B cell (primary cell): Measurements from ENCODE around the gene SPPL3. TPM values are rescaled to one million over a fixed set of nuclear protein-coding genes. Genes with fewer than 3 reads are reported as not detected.
A peak's percentile ranks its signal among the peaks of the same experiment; 100 is the strongest.

ENCODE experiments used
- ATAC-seq: fragments of 200-7000 bp; cut with Tn5 transposase; one replicate; pipeline ENCODE4 v1.10.0; 2021; ENCODE audit warnings: low read depth, mild to moderate bottlenecking, moderate number of reproducible peaks, moderate library complexity
- CTCF ChIA-PET: fragments of 350-600 bp; sonication (Branson Sonifier 250); formaldehyde crosslinking; loops from one replicate; lab custom pipeline; 2021; ENCODE audit warnings: antibody characterized with exemption, inconsistent platforms; lab: Charles Lee
- POLR2A ChIA-PET: fragments of 350-600 bp; sonication (Branson Sonifier 250); formaldehyde crosslinking; loops from one replicate; lab custom pipeline; 2021; ENCODE audit warnings: antibody characterized with exemption; lab: Charles Lee
- DNase-seq: peaks from one replicate; pipeline ENCODE4 v3.0.0; 2013
- H2AFZ ChIP-seq: 2 replicates; pipeline ENCODE4 v1.6.1; 2012; ENCODE audit warnings: mild to moderate bottlenecking, low read depth, low read length; ENCODE audit not compliant: insufficient read depth, poor library complexity, severe bottlenecking
- H3K27ac ChIP-seq, 2 donors: 1 replicate in 1 of 2; 2 replicates in 1 of 2; pipeline ENCODE4 v1.5.1; 2012 to 2013; ENCODE audit warnings: low read length in 2 of 2, mild to moderate bottlenecking in 2 of 2, moderate library complexity in 1 of 2
- H3K27me3 ChIP-seq, 4 experiments: fragments of 200-600 bp in 1 of 4; sonication (generic) in 1 of 4; replicated peaks in 1 of 4; 1 replicate in 2 of 4; 2 replicates in 2 of 4; pipeline versions ENCODE4 v1.6.1 to v1.7.0; 2013 to 2016; ENCODE audit warnings: low read length in 3 of 4, mild to moderate bottlenecking in 2 of 4, mixed read lengths in 1 of 4, moderate library complexity in 1 of 4; ENCODE audit not compliant: insufficient read depth in 4 of 4, control insufficient read depth in 3 of 4; ENCODE audit errors: control extremely low read depth in 1 of 4
- H3K36me3 ChIP-seq, 2 experiments: replicated peaks in 1 of 2; 1 replicate in 1 of 2; 2 replicates in 1 of 2; pipeline versions ENCODE4 v1.6.1 to v1.7.1; 2013; ENCODE audit warnings: low read length in 1 of 2; ENCODE audit not compliant: insufficient read depth in 2 of 2, control insufficient read depth in 1 of 2; ENCODE audit errors: control extremely low read depth in 1 of 2, extremely low read depth in 1 of 2
- H3K4me1 ChIP-seq, 2 donors: fragments of 200-600 bp in 1 of 2; sonication (generic) in 1 of 2; 1 replicate in 1 of 2; 2 replicates in 1 of 2; pipeline versions ENCODE4 v1.5.1 to v1.6.1; 2013 to 2017; ENCODE audit warnings: low read length in 2 of 2; ENCODE audit not compliant: control insufficient read depth in 2 of 2, insufficient read depth in 2 of 2
- H3K4me2 ChIP-seq: replicated peaks from 2 replicates; pipeline ENCODE3; 2012; ENCODE audit warnings: mild to moderate bottlenecking, low read depth, low read length; ENCODE audit not compliant: poor library complexity, severe bottlenecking
- H3K4me3 ChIP-seq, 5 experiments: fragments of 200-600 bp in 1 of 5; sonication (generic) in 1 of 5; 1 replicate in 3 of 5; 2 replicates in 2 of 5; pipeline versions ENCODE4 v1.5.1 to v1.7.0; 2011 to 2016; ENCODE audit warnings: low read length in 4 of 5, mild to moderate bottlenecking in 4 of 5, low read depth in 2 of 5, control low read depth in 1 of 5, moderate library complexity in 1 of 5; ENCODE audit not compliant: insufficient read depth in 1 of 5; ENCODE audit errors: control extremely low read depth in 1 of 5, extremely low read depth in 1 of 5
- H3K79me2 ChIP-seq: fragments of 200-600 bp; sonication (generic); one replicate; pipeline ENCODE4 v1.6.0; 2016; ENCODE audit warnings: low read length; ENCODE audit not compliant: control insufficient read depth, insufficient read depth
- H3K9ac ChIP-seq: fragments of 200-600 bp; sonication (generic); 2 replicates; pipeline ENCODE4 v1.6.1; 2017; ENCODE audit warnings: mild to moderate bottlenecking, low read length, moderate library complexity
- H3K9me3 ChIP-seq, 3 donors: one replicate each; pipeline versions ENCODE4 v1.6.1 to v1.7.1; 2013; ENCODE audit warnings: low read length in 2 of 3; ENCODE audit not compliant: control insufficient read depth in 2 of 3, insufficient read depth in 1 of 3; ENCODE audit errors: control extremely low read depth in 1 of 3
- H4K20me1 ChIP-seq: 2 replicates; pipeline ENCODE4 v1.6.0; 2012; ENCODE audit warnings: mild to moderate bottlenecking, low read length; ENCODE audit not compliant: insufficient read depth, control insufficient read depth, poor library complexity, severe bottlenecking
- H3K27ac Mint-ChIP-seq: one replicate; pipeline ENCODE4 v1.8.0; 2021; ENCODE audit warnings: mixed read lengths
- H3K27me3 Mint-ChIP-seq: one replicate; pipeline ENCODE4 v1.8.0; 2021; ENCODE audit warnings: mixed read lengths
- H3K4me1 Mint-ChIP-seq: one replicate; pipeline ENCODE4 v1.8.0; 2021; ENCODE audit warnings: mixed read lengths
- H3K4me3 Mint-ChIP-seq: one replicate; pipeline ENCODE4 v1.8.0; 2021; ENCODE audit warnings: mixed read lengths
- H3K9me3 Mint-ChIP-seq: one replicate; pipeline ENCODE4 v1.8.0; 2022; ENCODE audit warnings: mixed read lengths; ENCODE audit not compliant: insufficient read depth
- CTCF ChIP-seq: fragments of 200-600 bp; IDR thresholded peaks from one replicate; pipeline ENCODE4 v1.8.0; 2022; ENCODE audit warnings: antibody characterized with exemption, mild to moderate bottlenecking
- EZH2 ChIP-seq: IDR thresholded peaks from 2 replicates; pipeline ENCODE4 v1.6.1; 2012; ENCODE audit warnings: borderline replicate concordance, low read depth, mild to moderate bottlenecking, moderate library complexity, low read length; ENCODE audit not compliant: insufficient read depth, poor library complexity, severe bottlenecking
- WGBS: methylation state at CpG from one replicate; pipeline ENCODE4 v1.1.5; 2013; ENCODE audit warnings: missing lambda C conversion rate; ENCODE audit not compliant: insufficient coverage; 5-methylcytosine and 5-hydroxymethylcytosine counted together
- intact Hi-C: fragments of 100-400 bp; cut with micrococcal nuclease; formaldehyde crosslinking; loops from one replicate; pipeline ENCODE4 v1.10.0; 2022
- polyA plus RNA-seq: library from polyadenylated mRNA; depleted of rRNA; stranded (reverse); fragments of >200 nt; gene quantifications from 2 replicates; pipeline ENCODE4 v1.2.3, GENCODE V29; 2012
- total RNA-seq, 2 donors: library from RNA; stranded (reverse); fragments of 120-200 nt in 1 of 2; gene quantifications; 1 replicate in 1 of 2; 2 replicates in 1 of 2; pipeline versions ENCODE4 v1.2.3 to v1.2.4, GENCODE V29; 2013 to 2022

SPPL3 gene
- total and polyA plus RNA-seq, 2 donors (not counting 1 experiment from before 2014, with no cell fraction given), result 12.3 to 43.6 TPM

GRCh38 chr12:120861074-120861795, 42.9 kb downstream of the SPPL3 start:
- Histone ChIP-seq H3K4me3 (no peak overlapping the region), H4K20me1 (peaks cover 44% of the 10 kb centered on the region), H3K9ac (no peak overlapping the region), H3K27me3 (no peaks in the 10 kb centered on the region), H3K36me3 (peaks cover 0 to 3% of the 10 kb centered on the region in 2 experiments), H3K27ac (peak overlapping the region in 1 of 2 donors; percentile 44), H3K4me1 (peaks cover 29 to 30% of the 10 kb centered on the region in 2 donors), H3K9me3 (peaks cover 0 to 3% (median 3%) of the 10 kb centered on the region in 3 donors), H2AFZ (no peak overlapping the region), H3K79me2 (peaks cover 98% of the 10 kb centered on the region), H3K4me2 (no peak overlapping the region)
- intact Hi-C loops, result no loop called here
- Mint-ChIP-seq H3K27ac (peak overlapping the region; percentile 6), H3K27me3 (no peaks in the 10 kb centered on the region), H3K9me3 (no peaks in the 10 kb centered on the region), H3K4me1 (peaks cover 58% of the 10 kb centered on the region), H3K4me3 (no peak overlapping the region)
- ChIA-PET CTCF (no interaction called here), POLR2A (no interaction called here)
- DNase-seq (no peak), ATAC-seq (no peak)
- WGBS, result no CpG with 5 or more reads among the region's 3 CpGs
- TF ChIP-seq CTCF (no peak), EZH2 (no peak)
